ENCODE measurements around the gene SETBP1.

SETBP1 gene

DNA sequence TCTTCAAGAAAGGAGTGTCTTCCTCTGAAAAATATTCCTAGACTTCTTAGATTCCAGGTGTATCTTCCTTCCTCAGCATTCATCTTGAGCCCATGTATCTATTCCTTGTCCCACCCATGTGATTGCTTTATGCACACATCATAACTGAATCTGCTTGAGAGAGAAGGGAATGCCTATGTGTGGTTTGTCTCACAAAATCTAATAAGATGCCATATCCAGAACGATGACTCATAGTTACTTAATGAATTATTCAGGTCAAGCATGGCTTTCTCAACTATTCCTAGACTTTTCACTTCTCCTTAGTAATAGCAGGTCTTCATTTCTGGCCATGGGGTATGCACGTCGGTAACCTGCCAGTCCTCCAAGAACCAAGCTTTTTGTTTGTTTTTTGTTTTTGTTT, 121.8 kb downstream of the SETBP1 start:
- Histone ChIP-seq H3K36me3 (ENCODE audit: insufficient read depth, low read length) (peaks cover 6% of the 10 kb centered on the region), H2AFZ (ENCODE audit: low read length) (no peak overlapping the region), H3K4me3 (ENCODE audit: low read depth, low read length, poor library complexity, severe bottlenecking) (no peak overlapping the region), H3K9ac (ENCODE audit: low read length) (no peak overlapping the region), H3K9me3 (ENCODE audit: low read length) (no peaks in the 10 kb centered on the region), H4K20me1 (ENCODE audit: insufficient read depth, low read length) (no peaks in the 10 kb centered on the region), H3K79me2 (ENCODE audit: insufficient read depth, low read length) (no peaks in the 10 kb centered on the region), H3K4me1 (ENCODE audit: insufficient read depth, low read length, severe bottlenecking) (peaks cover 25% of the 10 kb centered on the region), H3F3A (ENCODE audit: insufficient read depth, low read length) (no peaks in the 10 kb centered on the region), H3K27me3 (ENCODE audit: insufficient read depth, low read length) (no peaks in the 10 kb centered on the region), H3K9me2 (ENCODE audit: low read depth, low read length) (no peaks in the 10 kb centered on the region), H3K27ac (ENCODE audit: low read depth, low read length, poor library complexity, severe bottlenecking) (no peak overlapping the region), H3K4me2 (ENCODE audit: low read length) (no peak overlapping the region)
- TF ChIP-seq, protein P1, sequence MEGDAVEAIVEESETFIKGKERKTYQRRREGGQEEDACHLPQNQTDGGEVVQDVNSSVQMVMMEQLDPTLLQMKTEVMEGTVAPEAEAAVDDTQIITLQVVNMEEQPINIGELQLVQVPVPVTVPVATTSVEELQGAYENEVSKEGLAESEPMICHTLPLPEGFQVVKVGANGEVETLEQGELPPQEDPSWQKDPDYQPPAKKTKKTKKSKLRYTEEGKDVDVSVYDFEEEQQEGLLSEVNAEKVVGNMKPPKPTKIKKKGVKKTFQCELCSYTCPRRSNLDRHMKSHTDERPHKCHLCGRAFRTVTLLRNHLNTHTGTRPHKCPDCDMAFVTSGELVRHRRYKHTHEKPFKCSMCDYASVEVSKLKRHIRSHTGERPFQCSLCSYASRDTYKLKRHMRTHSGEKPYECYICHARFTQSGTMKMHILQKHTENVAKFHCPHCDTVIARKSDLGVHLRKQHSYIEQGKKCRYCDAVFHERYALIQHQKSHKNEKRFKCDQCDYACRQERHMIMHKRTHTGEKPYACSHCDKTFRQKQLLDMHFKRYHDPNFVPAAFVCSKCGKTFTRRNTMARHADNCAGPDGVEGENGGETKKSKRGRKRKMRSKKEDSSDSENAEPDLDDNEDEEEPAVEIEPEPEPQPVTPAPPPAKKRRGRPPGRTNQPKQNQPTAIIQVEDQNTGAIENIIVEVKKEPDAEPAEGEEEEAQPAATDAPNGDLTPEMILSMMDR (IDR thresholded peaks at IDR 0.05; ENCODE audit: low read length), result no peak
- TF ChIP-seq EZH2 (IDR thresholded peaks at IDR 0.05; ENCODE audit: borderline replicate concordance, low read length), result no peak

DNA sequence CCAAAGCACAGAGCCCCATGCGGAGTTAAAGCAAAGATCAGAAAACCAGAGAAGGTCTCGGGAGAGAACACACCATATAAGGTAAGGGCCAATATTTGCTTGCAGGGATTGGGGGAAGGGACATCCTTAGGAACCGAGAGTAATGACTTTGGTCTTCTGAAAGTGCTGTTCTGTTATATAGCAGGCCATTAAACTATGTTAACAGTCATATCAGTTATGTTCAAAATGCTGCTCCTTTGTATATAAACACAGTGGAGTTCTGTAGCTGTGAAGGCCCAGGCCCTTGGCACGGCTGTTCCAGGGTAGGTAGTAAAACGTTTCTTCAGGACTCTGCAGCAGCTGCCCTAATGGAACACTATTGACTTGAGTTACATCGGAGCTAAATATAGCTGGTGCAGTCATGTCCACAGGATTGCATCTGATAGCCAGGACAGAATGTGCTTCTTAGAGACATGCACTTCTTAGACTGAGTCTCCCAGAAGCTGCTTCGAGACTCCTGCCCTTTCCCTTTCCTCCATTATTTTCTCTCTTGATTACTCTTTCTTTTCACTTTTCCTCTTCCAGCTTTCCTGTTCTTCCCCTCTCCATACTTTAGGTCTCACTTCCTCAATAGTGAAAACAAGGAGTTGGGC, 122.4 kb downstream of the SETBP1 start:
- H3K79me2 ChIP-seq (ENCODE audit: insufficient read depth, low read length), result no peaks in the 10 kb centered on the region
- peaks cover 27% of the 10 kb centered on the region for H3K4me1 ChIP-seq (ENCODE audit: insufficient read depth, low read length, severe bottlenecking)
- no peak overlapping the region for H3K9ac ChIP-seq (ENCODE audit: low read length)

DNA sequence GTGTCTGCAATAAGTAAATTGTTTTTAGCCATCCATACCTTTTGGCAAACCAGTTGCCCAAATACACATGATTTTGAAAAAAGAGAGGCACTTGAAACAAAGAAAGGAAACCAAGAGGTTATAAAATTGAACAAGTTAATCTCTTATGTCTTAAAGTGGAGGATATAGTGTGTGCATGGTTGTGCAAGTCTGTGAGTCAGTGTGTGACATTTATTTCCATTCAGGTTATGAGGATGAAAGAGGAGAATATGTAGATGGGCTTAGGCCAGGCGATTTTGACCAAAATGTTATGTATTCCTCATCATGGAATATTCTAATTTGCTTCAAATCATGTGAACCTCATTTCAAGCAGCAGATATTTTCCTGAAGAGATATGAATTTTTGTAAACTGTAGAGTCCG, 123.3 kb downstream of the SETBP1 start:
- Histone ChIP-seq H4K20me1 (ENCODE audit: insufficient read depth, low read length) (no peaks in the 10 kb centered on the region), H3K27ac (ENCODE audit: low read depth, low read length, poor library complexity, severe bottlenecking) (no peak overlapping the region), H3F3A (ENCODE audit: insufficient read depth, low read length) (no peaks in the 10 kb centered on the region), H3K4me1 (ENCODE audit: insufficient read depth, low read length, severe bottlenecking) (peaks cover 19% of the 10 kb centered on the region), H3K36me3 (ENCODE audit: insufficient read depth, low read length) (peaks cover 6% of the 10 kb centered on the region), H3K9me2 (ENCODE audit: low read depth, low read length) (no peaks in the 10 kb centered on the region), H3K27me3 (ENCODE audit: insufficient read depth, low read length) (no peaks in the 10 kb centered on the region), H3K4me3 (ENCODE audit: low read depth, low read length, poor library complexity, severe bottlenecking) (no peak overlapping the region), H3K9me3 (ENCODE audit: low read length) (no peaks in the 10 kb centered on the region), H3K4me2 (ENCODE audit: low read length) (no peak overlapping the region), H3K79me2 (ENCODE audit: insufficient read depth, low read length) (no peaks in the 10 kb centered on the region), H3K9ac (ENCODE audit: low read length) (no peak overlapping the region), H2AFZ (ENCODE audit: low read length) (no peak overlapping the region)
- TF ChIP-seq EZH2 (IDR thresholded peaks at IDR 0.05; ENCODE audit: borderline replicate concordance, low read length), result no peak
- TF ChIP-seq, protein P1 (IDR thresholded peaks at IDR 0.05; ENCODE audit: low read length), result no peak

More for the DNA sequence above, 122.4 kb downstream of the SETBP1 start:
- Histone ChIP-seq H3K36me3 (ENCODE audit: insufficient read depth, low read length) (peaks cover 6% of the 10 kb centered on the region), H3K9me3 (ENCODE audit: low read length) (no peaks in the 10 kb centered on the region), H3F3A (ENCODE audit: insufficient read depth, low read length) (no peaks in the 10 kb centered on the region), H3K27me3 (ENCODE audit: insufficient read depth, low read length) (no peaks in the 10 kb centered on the region), H3K27ac (ENCODE audit: low read depth, low read length, poor library complexity, severe bottlenecking) (no peak overlapping the region), H4K20me1 (ENCODE audit: insufficient read depth, low read length) (no peaks in the 10 kb centered on the region), H3K9me2 (ENCODE audit: low read depth, low read length) (no peaks in the 10 kb centered on the region), H3K4me2 (ENCODE audit: low read length) (no peak overlapping the region), H2AFZ (ENCODE audit: low read length) (no peak overlapping the region), H3K4me3 (ENCODE audit: low read depth, low read length, poor library complexity, severe bottlenecking) (no peak overlapping the region)
- TF ChIP-seq EZH2 (IDR thresholded peaks at IDR 0.05; ENCODE audit: borderline replicate concordance, low read length), result no peak
- TF ChIP-seq, protein P1 (IDR thresholded peaks at IDR 0.05; ENCODE audit: low read length), result no peak
